ENCODE results near the gene TMEM63C.

Gene TMEM63C

DNA sequence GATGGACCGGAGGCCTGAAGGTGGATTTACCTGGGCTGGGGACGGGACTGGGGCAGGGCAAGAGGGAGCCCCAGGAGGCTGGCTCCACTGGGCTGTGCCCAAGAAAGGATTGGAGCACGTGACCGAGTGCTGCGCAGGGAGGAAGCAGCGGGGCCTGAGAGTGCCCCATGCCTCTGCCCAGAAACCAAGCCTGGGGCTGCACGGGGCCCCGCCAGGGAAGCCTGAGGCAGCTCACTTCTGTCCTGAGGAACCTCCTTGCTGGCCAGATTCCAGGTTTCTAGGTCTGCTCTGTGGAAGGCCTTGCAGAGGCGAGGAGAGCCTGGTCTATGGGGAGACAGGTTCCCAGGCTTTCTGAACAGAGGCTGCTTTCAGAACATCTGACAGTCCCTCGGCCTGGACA is 79.0 kb downstream of the TMEM63C start:
- H3K4me3 ChIP-seq (IDR thresholded peaks at IDR 0.05; ENCODE audit: insufficient read depth, low read depth, low read length), result no peak overlapping the region
- H3K4me2 ChIP-seq, result no peak overlapping the region
- H3K27me3 ChIP-seq (ENCODE audit: insufficient read depth, low read depth), result no peaks in the 10 kb centered on the region
- no peak overlapping the region for H2AFZ ChIP-seq (ENCODE audit: low read depth)
- no peaks in the 10 kb centered on the region for H4K20me1 ChIP-seq (ENCODE audit: insufficient read depth)
- H3K27ac ChIP-seq, result no peak overlapping the region
- H3K79me2 ChIP-seq (ENCODE audit: insufficient read depth, low read depth), result no peaks in the 10 kb centered on the region
- TF ChIP-seq, protein P1, sequence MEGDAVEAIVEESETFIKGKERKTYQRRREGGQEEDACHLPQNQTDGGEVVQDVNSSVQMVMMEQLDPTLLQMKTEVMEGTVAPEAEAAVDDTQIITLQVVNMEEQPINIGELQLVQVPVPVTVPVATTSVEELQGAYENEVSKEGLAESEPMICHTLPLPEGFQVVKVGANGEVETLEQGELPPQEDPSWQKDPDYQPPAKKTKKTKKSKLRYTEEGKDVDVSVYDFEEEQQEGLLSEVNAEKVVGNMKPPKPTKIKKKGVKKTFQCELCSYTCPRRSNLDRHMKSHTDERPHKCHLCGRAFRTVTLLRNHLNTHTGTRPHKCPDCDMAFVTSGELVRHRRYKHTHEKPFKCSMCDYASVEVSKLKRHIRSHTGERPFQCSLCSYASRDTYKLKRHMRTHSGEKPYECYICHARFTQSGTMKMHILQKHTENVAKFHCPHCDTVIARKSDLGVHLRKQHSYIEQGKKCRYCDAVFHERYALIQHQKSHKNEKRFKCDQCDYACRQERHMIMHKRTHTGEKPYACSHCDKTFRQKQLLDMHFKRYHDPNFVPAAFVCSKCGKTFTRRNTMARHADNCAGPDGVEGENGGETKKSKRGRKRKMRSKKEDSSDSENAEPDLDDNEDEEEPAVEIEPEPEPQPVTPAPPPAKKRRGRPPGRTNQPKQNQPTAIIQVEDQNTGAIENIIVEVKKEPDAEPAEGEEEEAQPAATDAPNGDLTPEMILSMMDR (conservative IDR thresholded peaks at IDR 0.05; ENCODE audit: low read depth, low read length), result no peak
- H3K4me1 ChIP-seq (ENCODE audit: low read depth, poor library complexity, severe bottlenecking), result no peaks in the 10 kb centered on the region
- H3K36me3 ChIP-seq (ENCODE audit: insufficient read depth), result no peaks in the 10 kb centered on the region
- no peak overlapping the region for H3K9ac ChIP-seq

DNA sequence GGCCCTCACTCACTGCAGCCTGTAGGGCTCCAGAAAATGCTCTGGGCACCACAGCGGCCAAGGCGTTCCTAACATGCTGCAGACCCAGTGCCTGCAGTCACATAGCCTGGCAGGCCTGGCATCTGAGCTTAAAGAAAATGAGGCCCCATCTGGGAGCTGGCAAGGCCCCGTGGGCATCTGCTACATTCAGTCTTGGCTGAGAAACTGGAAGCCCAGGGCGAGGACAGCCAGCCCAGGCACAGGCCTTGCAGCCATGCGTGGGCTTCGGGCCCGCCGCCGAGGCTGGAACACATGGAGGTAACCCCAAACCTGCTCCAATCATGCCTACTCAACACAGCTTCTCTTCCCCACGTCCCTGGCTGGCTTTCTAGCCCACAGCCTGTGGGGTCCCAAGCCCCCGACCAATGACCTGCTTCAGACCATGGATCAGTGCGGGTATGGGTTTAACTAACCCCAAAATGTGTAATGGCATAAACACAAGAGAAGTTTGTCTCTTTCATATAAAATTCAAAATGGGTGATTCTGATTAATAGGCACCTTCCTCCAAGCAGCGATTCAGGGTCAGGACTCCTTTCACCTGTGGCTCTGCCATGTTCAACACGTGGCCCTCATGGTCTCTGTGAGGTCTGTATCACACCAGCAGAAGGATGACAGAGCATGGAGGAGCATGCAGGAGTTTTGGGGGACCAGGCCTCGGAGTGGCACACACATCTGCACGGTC is 83.0 kb downstream of the TMEM63C start:
- Histone ChIP-seq H2AFZ (ENCODE audit: low read depth) (no peak overlapping the region), H3K27me3 (ENCODE audit: insufficient read depth, low read depth) (no peaks in the 10 kb centered on the region)
- TF ChIP-seq, protein P1 (conservative IDR thresholded peaks at IDR 0.05; ENCODE audit: low read depth, low read length), result no peak

DNA sequence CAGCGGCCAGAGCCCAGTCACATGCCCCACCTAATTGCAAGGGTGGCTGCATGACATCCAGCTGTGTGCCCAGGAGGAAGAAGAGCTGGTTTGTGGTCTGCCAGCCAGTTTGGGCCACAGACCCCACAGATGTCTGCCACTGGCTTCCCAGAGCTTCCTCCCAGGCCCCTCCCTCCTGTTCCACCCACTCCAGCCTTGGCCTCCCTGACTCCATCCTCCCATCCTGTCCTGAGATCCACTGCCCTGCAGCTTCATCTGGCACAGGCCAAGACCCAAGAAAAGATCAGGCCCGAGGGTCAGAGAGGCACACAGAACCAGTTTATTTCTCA is 83.6 kb downstream of the TMEM63C start:
- no peak overlapping the region for H3K4me2 ChIP-seq
- no peaks in the 10 kb centered on the region for H3K79me2 ChIP-seq (ENCODE audit: insufficient read depth, low read depth)
- no peak overlapping the region for H3K4me3 ChIP-seq (IDR thresholded peaks at IDR 0.05; ENCODE audit: insufficient read depth, low read depth, low read length)
- H3K4me1 ChIP-seq (ENCODE audit: low read depth, poor library complexity, severe bottlenecking), result no peaks in the 10 kb centered on the region
- no peaks in the 10 kb centered on the region for H3K36me3 ChIP-seq (ENCODE audit: insufficient read depth)
- TF ChIP-seq, protein P1 (conservative IDR thresholded peaks at IDR 0.05; ENCODE audit: low read depth, low read length), result no peak
- no peak overlapping the region for H2AFZ ChIP-seq (ENCODE audit: low read depth)
- no peaks in the 10 kb centered on the region for H3K27me3 ChIP-seq (ENCODE audit: insufficient read depth, low read depth)
- no peak overlapping the region for H3K9ac ChIP-seq
- no peak overlapping the region for H3K27ac ChIP-seq
- H4K20me1 ChIP-seq (ENCODE audit: insufficient read depth), result no peaks in the 10 kb centered on the region

More for the DNA sequence above, 83.0 kb downstream of the TMEM63C start:
- no peak overlapping the region for H3K4me2 ChIP-seq
- H3K9ac ChIP-seq, result no peak overlapping the region
- no peak overlapping the region for H3K4me3 ChIP-seq (IDR thresholded peaks at IDR 0.05; ENCODE audit: insufficient read depth, low read depth, low read length)
- H3K27ac ChIP-seq, result no peak overlapping the region
- no peaks in the 10 kb centered on the region for H3K4me1 ChIP-seq (ENCODE audit: low read depth, poor library complexity, severe bottlenecking)
- H3K79me2 ChIP-seq (ENCODE audit: insufficient read depth, low read depth), result no peaks in the 10 kb centered on the region
- no peaks in the 10 kb centered on the region for H4K20me1 ChIP-seq (ENCODE audit: insufficient read depth)
- H3K36me3 ChIP-seq (ENCODE audit: insufficient read depth), result no peaks in the 10 kb centered on the region

DNA sequence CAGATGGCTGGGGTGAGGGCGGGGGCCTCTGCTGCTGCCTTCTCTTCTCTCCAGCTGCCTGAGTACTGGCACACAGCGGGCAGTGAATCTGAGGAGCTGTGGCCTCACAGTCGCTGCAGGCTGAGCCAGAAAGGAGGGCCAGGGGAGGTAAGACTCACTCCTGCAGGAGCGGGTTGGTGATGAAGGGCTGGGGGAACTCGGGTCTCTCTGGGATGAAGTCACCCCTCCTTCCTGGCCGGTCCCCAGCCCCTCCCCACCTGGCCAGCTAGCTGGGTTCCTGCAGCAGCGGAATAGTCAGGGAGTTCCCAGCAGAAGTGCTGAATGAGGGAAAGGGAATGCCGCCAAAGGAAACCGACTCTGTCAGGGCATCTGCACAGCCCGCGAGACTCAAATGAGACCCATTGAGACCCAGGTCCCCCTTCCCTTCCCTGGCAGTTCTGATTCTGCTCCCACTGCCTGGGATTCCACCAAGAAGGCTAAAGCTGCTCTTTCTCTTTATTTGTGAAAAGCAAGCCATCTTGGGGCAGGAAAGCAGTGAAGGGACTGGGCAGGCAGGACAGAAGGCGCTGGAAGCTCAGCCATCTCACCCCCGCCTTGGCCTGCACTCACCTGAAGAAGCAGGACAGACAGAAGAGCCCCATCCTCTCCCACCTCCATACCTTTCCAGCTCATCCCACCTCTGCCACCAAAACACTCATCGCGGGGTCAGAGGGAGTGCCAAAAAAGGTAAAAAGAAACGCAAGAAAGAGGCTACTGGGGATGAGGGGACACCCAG is 84.2 kb downstream of the TMEM63C start:
- Histone ChIP-seq H2AFZ (ENCODE audit: low read depth) (no peak overlapping the region), H3K4me1 (ENCODE audit: low read depth, poor library complexity, severe bottlenecking) (no peaks in the 10 kb centered on the region), H3K4me2 (no peak overlapping the region), H3K27me3 (ENCODE audit: insufficient read depth, low read depth) (no peaks in the 10 kb centered on the region), H3K36me3 (ENCODE audit: insufficient read depth) (no peaks in the 10 kb centered on the region), H3K27ac (no peak overlapping the region), H4K20me1 (ENCODE audit: insufficient read depth) (no peaks in the 10 kb centered on the region), H3K79me2 (ENCODE audit: insufficient read depth, low read depth) (no peaks in the 10 kb centered on the region), H3K4me3 (IDR thresholded peaks at IDR 0.05; ENCODE audit: insufficient read depth, low read depth, low read length) (no peak overlapping the region), H3K9ac (no peak overlapping the region)
- TF ChIP-seq, protein P1 (conservative IDR thresholded peaks at IDR 0.05; ENCODE audit: low read depth, low read length), result no peak
